ENCODE measurements around the gene RNASE8.
"Not testable (repeated sequence)": the region's sequence is repeated elsewhere in the genome, so short reads cannot be mapped to it uniquely, and the experiment has no call there.

The RNASE8 gene

DNA sequence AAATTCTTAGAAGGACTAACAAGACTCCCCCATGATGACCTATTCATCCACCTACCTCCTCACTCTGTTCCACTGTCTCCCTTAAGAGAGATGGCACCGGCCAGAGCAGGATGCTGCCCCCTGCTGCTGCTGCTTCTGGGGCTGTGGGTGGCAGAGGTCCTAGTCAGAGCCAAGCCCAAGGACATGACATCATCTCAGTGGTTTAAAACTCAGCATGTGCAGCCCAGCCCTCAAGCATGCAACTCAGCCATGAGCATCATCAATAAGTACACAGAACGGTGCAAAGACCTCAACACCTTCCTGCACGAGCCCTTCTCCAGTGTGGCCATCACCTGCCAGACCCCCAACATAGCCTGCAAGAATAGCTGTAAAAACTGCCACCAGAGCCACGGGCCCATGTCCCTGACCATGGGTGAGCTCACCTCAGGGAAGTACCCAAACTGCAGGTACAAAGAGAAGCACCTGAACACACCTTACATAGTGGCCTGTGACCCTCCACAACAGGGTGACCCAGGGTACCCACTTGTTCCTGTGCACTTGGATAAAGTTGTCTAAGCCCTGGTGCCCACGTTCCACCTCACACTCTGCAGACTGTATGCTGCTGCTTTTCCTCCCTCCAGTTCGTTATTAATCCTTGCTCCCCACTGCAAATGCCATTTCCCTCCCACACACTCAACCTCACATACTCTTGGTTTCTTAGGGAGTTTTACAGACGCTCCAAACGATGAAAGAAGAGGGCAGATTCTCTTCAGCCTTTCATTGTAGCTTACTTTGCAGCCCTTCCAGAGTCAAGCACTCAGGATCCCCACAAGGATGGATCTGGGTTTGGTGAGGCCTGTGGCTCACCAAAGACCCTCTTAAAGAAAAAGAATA, at the start of gene RNASE8:
Gene RNASE8, plus strand, starts transcription at position 20 of the 873 bp plus-strand sequence. Its CDS starts 71 bp downstream, at position 91.
- DNase-seq (ENCODE audit: low spot score) = peak; percentile 40

DNA sequence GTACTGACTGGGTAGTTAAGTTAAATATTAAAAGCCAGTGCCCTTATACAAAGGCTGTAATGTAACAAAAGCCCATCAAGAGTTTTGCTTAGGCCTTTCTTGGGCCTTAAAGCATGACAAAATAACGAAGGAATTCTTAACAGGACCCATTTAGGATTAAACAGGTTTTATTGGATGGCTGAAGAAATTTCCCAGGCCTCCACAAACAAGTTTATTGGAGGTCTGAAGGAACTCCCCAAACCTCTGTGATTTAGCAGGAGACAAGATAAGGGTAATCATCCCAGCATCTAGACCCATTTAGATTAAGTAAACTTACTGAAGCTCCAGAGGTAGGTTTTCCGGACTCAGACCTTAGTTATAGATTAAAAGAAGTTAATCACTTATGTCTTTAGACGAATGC, 47.9 kb upstream of the RNASE8 start:
- not testable (repeated sequence) for DNase-seq (ENCODE audit: low spot score)

DNA sequence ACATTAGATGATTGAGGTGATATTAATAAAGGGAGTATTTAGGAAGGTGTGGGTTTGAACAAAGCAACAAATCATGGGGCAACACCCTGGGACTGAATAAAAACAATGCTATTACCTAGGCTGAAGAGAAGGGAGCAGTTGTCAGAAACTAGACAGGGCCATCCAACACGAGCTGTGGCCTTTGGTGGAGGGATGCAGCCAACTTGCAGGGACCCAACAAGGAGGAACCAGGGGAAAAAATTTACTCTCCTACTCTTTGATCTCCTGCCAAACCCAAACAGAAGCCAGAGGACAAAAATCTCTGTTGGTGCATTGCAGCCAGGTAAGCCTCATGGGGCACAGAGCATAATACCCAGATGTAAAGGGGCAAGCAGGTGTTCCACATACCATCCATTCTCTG, 46.5 kb upstream of the RNASE8 start:
- DNase-seq (ENCODE audit: low spot score) = no peak

DNA sequence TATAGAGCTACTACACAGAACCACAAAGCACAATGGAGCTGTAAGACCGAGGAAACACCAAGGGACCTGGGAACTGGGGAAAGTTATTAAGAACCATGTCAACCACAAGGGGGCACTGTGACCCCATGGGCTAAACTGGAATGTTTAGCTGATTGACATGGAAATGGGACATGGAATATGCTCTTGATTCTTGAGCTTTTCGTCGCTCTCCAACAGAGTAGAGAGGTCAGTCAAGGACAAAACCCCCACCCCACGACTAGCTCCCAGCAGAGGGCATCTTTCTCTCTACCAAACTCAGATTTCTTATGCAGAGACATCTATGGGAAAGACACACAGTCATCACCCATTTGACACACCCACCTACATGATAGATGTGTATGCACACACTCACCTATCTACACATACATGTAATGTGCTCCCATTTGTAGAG, 42.8 kb upstream of the RNASE8 start:
- DNase-seq (ENCODE audit: low spot score) = peak; percentile 82

GRCh38 chr14:21015312-21015711, 42.3 kb upstream of the RNASE8 start:
- DNase-seq (ENCODE audit: low spot score) = no peak

DNA sequence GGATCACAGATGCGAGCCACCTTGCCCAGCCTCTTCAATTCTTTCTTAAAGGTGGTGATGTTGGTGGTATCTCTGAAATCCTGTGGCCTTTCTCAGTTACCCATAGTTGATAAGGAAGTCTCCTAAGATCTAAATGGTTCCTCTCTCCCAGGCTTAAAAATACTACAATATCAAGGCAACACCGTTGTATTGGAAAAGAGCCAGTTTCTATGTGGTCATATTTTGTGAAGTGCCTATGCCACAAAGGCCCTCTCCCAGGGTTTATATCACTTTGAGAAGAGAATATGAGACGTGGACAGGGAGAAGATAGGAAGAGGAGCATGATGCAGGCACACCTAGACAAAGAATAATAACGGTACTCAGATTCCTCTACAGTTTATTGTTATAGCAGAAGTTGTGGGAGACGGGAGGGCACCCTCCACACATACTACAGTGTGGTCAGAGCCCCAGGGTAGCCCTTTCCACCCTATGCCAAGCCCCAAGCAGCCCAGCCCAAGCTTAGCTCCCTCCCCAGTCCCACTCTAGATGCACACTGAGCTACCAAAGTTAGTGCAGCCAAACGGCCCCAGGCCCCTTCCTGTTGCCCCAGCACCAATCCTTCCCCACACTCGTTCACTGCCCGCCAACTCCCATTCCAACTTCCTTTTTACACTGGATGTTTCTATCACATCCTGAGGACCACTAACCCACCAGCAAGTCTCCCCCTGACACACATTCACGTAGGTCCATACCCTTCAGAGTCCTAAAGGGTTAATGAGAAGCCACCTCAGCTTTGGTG, 41.0 kb upstream of the RNASE8 start:
- DNase-seq (ENCODE audit: low spot score) = no peak

- no peak for DNase-seq (ENCODE audit: low spot score)
These were observed 39.9 kb upstream of the RNASE8 start for GRCh38 chr14:21017528-21018245.

DNA sequence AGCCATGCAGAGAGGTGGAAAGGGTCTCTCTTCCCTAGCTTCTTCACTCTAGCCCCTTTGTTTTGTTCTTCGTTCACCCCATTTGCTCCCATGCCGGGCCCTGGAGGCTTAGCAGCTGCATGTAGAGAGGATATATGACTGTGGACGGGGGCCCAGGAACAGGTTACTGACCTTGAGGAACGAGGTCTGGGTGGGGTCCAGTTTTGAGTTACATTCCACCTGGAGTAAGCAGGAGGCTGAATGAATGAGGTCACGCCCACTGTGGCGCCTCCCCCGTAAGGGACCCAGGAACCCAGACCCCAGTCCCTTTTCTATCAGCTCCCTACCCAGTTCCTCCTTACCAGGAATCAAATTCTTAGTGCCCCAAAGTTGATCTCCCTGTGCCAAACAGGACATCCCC, 39.3 kb upstream of the RNASE8 start:
- DNase-seq (ENCODE audit: low spot score) = no peak

DNA sequence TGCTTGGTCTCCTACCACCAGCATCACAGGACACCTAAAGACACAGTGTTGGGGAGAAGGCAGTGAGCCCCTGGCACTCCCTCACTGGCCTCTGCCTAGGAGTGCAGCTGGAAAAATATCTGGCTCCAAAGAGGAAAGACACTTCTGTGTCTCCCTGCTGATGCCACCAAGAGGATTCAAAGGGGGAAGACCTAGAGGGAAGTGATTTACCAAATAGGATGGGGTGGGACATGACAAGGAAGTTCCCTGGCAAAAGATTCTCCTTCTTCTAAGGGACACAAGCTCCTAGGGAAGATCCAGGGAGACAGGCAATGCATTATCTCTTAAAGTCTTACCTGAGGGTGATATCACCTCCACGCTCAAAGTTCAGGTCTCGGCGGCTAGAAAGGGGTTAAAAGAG, 38.8 kb upstream of the RNASE8 start:
- no peak for DNase-seq (ENCODE audit: low spot score)

- no peak for DNase-seq (ENCODE audit: low spot score)
These were observed 38.3 kb upstream of the RNASE8 start for GRCh38 chr14:21019366-21019765.

DNA sequence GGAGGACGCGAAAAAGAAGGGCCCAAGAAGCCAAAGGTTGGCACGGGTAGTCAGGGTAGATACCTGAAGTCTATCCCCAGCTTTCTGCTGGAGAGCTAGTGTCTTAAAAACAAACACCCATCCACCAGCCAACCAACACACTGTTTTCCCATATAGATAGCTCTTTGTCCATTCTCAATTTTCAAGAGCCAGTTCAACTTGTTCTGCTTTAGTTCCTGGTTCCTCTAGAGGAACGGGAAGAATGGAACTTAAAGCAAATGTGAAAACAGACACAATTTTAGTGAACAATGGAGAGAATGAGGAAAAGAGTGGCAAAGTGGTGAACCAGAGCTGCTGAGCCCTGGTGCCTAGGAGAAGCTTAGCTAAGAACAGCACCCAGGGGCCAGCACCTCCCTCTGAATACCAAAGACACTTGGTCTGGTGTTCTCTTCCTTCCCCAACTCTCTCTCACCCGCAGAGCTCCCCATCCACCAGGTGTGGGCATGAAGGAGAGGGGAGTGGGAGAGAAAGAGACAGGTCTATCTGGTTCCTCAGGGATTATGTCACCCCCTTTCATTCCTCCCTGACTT, 36.6 kb upstream of the RNASE8 start:
- no peak for DNase-seq (ENCODE audit: low spot score)

GRCh38 chr14:21022686-21023085, 34.9 kb upstream of the RNASE8 start:
- DNase-seq (ENCODE audit: low spot score) = no peak

DNA sequence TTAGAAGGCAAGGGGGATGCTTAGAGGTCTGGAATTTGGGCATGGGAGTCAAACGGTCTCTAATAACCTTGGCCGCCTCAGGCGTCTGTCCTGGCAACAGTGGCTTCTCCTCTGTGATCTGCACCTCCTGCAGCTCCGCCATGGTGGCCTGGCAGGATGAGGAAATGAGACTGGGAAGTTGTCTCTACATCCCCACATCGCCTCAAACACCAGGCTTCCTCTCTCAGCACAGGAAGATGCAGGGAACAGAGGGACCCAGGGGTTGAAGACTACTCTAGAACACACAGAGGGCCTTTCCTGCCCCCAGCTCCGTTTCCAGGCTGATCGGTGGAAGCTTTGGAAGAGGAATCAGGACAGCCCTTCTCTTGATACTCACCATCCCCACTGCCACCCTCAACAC, 34.4 kb upstream of the RNASE8 start:
- no peak for DNase-seq (ENCODE audit: low spot score)

GRCh38 chr14:21023817-21024584, 33.6 kb upstream of the RNASE8 start:
- no peak for DNase-seq (ENCODE audit: low spot score)

DNA sequence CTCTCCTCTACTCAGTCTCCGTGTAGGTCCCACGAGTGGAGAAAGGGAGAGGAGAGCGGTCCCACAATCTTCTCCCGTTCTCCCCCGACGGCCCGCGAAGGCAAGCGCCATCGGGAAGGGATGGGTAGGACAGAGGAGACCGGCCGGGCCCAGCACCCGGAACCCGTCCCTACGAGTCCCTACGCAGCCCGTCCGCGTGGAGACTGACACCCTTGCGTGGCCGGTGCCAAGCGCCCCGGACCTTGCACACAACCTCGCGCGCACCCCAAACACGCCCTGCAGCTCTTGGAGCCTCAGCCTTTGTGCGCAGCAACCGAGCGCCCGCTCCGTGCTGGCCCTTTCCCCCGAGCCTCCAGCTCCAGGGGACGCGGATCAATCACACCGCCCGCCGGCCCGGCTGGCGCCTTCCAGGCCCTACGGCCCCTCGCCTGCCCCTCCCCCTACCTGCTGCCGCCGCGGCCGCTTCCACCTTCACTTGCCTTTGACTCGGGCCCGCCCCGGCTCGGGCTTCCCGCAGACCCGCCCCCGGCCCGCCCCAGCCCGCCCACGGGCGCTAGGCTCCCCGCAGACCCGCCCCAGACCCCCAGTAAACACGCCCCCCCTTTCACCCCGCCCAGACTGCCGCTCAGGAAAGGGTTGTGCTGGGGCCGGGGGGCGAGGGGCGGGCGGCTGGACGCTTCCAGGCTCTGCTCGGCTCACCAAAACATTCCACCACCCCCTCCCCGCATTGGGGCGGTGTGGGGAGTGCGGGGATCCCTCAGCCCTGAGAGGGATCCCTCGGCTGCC, 32.8 kb upstream of the RNASE8 start, which contains the start of gene NDRG2:
Gene NDRG2, minus strand, starts transcription at position 477 of the 786 bp plus-strand sequence. CDS start 1,746 bp downstream, outside the sequence.
- DNase-seq (ENCODE audit: low spot score) = peak; percentile 62

DNA sequence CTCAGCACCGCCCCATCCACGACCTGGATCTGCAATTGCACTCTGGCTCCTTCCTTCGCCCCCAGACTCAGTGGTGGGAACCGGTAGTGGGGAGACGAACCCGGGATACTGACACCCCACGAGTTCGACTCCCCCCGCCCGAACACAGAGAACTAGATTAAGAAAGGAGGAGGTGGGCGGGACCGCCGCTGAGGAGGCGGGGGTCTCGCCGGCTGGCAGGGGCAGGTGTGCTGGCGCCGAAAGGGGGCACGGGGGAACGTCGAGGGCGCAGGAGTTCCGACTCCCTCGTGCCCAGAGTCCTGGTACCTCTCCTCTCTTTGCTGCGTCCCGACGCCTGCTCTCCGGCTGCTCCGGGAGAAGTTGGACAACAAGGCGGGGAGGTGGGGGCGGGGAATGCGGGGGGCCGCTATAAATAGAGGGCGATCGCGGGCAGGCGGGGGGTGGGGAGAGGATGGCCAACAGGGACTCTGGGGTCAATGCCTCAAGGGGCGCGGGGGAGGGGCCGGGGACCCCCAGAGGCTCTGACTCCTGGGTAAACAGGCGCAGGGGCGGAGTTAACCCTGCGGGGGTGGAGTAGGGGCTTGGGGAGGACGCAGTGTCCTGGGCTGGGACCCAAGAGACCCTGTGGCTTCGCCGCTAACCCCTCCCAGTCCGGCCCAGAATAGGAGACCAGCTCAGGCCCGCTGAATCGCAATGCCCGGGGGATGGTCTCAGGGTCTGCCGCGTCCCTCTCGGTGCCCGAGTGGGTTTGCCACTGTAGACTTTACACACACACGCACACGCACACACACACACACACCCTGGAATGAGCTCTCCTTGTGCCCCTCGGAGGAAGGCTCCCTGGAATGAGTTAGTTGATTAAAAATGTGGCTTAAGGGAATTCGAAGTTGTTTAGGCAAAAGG, 32.0 kb upstream of the RNASE8 start:
- no peak for DNase-seq (ENCODE audit: low spot score)

DNA sequence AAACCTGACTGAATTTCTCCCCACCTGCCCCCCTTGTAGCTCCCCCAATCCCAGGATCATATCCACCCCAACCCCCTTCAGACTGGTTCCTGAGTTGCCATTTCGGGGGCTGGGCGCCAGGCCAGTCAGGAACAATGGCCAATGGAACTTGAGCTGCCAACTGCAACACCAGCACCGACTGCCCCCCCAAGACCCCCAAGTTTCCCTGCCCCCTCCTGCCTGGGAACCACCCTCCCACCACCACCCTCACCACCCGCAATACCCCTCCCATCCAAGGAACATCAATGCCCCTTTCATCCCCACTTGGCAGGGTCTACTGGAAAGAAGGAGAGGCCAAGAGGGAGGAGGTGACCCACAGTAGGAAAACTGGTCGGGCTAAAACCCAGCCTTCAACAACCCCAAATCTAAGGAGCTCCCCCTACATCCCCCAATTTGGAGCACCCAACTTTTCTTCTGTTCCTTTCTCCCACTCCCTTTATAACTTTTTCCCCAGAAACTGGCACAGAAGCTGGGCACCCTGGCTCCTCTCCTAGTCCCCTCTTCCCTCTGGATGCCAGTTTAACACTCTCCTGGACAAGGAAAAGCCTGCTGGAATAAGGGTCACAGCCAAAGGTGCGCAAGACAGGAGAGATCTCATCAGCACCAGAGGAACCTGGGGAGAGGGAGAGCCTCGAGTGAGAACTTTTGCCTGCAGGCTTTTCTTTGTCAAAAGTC, 31.2 kb upstream of the RNASE8 start:
- DNase-seq (ENCODE audit: low spot score) = no peak

DNA sequence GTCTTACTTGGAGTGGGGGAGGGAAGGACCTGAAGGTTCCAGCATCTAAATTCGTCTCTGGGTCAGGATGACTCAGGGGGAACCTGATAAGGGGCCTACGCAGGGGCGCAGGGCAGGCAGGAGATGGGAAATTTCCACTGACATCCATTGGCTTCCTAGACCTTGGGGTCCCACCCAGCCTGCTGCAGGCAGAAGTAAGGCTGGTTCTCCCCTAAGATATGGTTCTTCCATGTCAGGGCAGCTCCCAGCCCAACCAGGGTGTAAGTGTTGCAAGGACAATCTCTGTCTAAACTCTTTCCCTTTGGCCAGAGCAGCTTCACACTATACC, 30.7 kb upstream of the RNASE8 start:
- DNase-seq (ENCODE audit: low spot score) = no peak

- no peak for DNase-seq (ENCODE audit: low spot score)
These were observed 27.7 kb upstream of the RNASE8 start, which contains the start of gene TPPP2 for GRCh38 chr14:21029917-21030316. TPPP2 (plus strand) TSS chr14:21030217; CDS start chr14:21030582, 365 bp downstream.

Data from GM03348 (cell line).